H7 (cell line): ENCODE data around the gene SPATA31E1. TPM values are rescaled to one million over a fixed set of nuclear protein-coding genes. Genes with fewer than 3 reads are reported as not detected.
"Not testable (repeated sequence)": the region's sequence is repeated elsewhere in the genome, so short reads cannot be mapped to it uniquely, and the experiment has no call there.

Experiments used
- DNase-seq: peaks from one replicate; pipeline ENCODE4 v3.0.0; 2012
- H3K27me3 ChIP-seq: 2 replicates; pipeline ENCODE4 v1.6.0; 2011; ENCODE audit warnings: mild to moderate bottlenecking, low read length; ENCODE audit not compliant: control insufficient read depth, insufficient read depth
- H3K36me3 ChIP-seq: replicated peaks from 2 replicates; pipeline ENCODE4 v1.5.1; 2011; ENCODE audit warnings: low read length; ENCODE audit not compliant: control insufficient read depth, insufficient read depth
- H3K4me3 ChIP-seq: 2 replicates; pipeline ENCODE4 v1.5.1; 2011; ENCODE audit warnings: low read depth, mild to moderate bottlenecking, control low read depth, low read length, moderate library complexity; ENCODE audit not compliant: insufficient read depth
- total RNA-seq: library from RNA; depleted of rRNA; stranded (reverse); fragments of >200 nt; shearing (Covaris generic); gene quantifications from 2 replicates; pipeline ENCODE4 v1.2.3, GENCODE V29; 2014; rRNA removed

Gene SPATA31E1
- total RNA-seq, 1 experiment from 2014 or later = not detected

DNA sequence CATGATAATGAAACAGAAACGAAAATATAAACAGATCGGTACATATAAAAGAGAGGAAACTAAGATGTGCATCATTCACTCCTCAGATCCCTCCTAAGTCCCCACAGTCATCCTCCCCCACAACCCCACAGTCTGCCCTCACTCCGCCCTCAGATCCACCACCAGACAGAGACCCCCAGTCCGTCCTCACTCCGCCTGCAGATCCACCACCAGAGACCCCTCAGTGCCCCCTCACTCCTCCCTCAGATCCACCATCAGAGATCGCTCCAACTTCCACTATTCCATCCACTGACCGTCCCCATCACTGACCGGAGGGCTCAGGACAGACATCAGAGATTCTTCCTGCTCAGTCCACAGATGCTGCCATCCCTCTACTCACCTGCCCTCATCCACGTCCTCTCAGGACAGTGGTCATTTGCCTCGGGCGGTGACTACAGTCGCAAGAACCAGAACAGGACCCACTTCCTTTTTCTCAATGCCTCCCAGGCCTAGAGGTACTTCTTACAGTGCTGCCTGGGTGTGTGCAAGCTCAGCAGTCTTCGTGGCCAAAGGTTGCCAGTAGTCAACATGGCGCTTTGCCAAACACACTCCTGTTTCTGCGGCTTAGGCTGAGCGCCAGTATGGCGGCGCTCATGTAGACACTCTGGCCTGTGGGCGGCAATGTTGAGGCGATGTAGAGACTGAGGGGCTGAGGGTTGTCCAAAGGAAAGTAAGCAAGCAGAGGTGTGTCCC is 26.8 kb downstream of the SPATA31E1 start:
- no peaks in the 10 kb centered on the region for H3K36me3 ChIP-seq
- no peaks in the 10 kb centered on the region for H3K27me3 ChIP-seq
- H3K4me3 ChIP-seq = no peak overlapping the region
- DNase-seq = peak; percentile 31

DNA sequence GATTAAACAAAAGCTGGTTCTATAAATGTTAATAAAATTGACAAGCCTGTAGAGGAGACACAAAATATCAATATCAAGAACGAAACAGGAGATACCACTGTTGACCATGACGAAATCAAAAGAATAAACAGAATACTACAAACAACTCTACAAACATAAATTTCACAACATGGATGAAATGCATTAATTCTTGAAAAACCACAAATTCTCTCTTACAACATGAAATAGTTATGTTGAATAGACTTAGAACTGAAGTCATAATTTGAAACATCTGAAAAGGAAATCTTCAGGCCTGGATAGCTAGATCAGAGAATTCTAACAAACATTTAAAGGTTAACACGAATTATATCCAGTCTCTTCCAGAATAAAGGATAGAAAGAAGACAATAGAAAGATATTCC is 28.1 kb downstream of the SPATA31E1 start:
- Histone ChIP-seq H3K36me3 (no peaks in the 10 kb centered on the region), H3K27me3 (no peaks in the 10 kb centered on the region), H3K4me3 (no peak overlapping the region)
- no peak for DNase-seq

DNA sequence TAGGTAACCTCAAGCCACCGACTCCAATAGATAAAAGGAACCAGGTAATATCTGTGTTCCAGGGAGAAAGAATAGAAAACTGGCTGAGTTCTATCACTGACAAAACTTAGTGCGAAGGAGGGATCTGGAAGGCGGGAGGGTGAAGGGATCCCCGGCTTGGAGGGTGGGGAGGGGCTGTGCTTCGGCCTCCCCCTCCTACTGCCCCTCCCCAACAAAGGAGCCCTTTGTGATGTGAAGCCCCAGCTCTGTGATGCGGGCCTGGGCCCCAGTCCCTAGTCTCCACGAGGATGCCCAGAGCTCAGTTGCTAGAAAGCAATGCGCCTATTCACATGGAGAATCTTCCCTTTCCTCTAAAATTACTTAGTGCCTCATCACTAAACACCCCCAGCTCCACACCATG is 35.0 kb downstream of the SPATA31E1 start, which contains the start of gene SPATA31C1:
Gene SPATA31C1, plus strand, starts transcription at position 301 of the 400 bp plus-strand sequence.
- DNase-seq, H3K27me3 ChIP-seq: not testable (repeated sequence)

DNA sequence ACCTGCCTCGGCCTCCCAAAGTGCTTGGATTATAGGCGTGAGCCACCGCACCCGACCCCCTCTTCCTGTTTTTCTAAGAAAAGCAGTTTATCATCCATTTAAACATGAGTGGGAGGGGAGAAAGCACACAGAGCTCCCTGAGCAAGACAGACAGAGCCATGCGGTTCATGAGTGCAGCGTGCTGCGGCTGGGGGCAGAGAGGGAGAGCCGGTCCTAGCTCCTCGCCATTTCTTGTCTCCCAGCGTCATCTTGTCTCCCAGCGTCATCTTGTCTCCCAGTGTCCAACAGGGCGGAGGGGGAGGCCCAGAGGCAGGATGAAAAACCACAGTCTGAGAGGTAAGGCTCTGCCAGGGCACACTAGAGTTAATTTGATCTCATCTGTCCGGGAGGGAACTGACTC is 36.3 kb downstream of the SPATA31E1 start:
- not testable (repeated sequence) for H3K27me3 ChIP-seq, H3K36me3 ChIP-seq, DNase-seq, H3K4me3 ChIP-seq

More for the DNA sequence above, 35.0 kb downstream of the SPATA31E1 start, which contains the start of gene SPATA31C1:
- not testable (repeated sequence) for H3K36me3 ChIP-seq, H3K4me3 ChIP-seq

DNA sequence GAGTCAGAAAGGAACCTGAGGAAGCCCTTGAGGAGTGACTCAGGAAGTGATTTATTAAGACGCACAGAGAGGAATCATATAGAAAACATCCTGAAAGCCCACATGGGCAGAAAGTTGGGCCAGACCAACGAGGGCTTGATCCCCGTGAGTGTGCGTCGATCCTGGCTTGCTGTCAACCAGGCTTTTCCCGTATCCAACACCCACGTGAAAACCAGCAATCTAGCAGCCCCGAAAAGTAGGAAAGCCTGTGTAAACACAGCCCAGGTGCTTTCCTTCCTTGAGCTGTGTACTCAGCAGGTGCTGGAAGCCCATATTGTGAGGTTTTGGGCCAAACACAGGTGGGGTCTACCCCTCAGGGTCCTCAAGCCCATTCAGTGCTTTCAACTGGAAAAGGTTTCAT is 38.9 kb downstream of the SPATA31E1 start:
- DNase-seq, H3K36me3 ChIP-seq: not testable (repeated sequence)

DNA sequence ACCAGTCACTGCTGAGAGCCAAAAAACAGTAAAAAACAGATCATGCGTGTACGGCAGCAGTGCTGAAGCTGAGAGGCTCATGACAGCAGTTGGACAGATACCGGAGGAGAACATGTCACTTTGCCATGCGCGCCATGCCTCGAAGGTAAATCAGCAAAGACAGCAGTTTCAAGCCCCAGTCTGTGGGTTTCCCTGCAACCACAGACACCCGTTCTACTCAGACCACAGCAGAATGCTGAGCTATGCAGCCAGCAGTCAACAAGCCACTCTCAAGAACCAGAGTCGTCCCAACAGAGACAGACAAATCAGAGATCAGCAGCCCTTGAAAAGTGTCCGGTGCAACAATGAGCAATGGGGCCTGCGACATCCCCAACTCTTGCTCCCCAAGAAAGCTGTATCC is 40.3 kb downstream of the SPATA31E1 start:
- not testable (repeated sequence) for H3K36me3 ChIP-seq, H3K27me3 ChIP-seq, DNase-seq, H3K4me3 ChIP-seq

More for the DNA sequence above, 38.9 kb downstream of the SPATA31E1 start:
- not testable (repeated sequence) for H3K27me3 ChIP-seq, H3K4me3 ChIP-seq

DNA sequence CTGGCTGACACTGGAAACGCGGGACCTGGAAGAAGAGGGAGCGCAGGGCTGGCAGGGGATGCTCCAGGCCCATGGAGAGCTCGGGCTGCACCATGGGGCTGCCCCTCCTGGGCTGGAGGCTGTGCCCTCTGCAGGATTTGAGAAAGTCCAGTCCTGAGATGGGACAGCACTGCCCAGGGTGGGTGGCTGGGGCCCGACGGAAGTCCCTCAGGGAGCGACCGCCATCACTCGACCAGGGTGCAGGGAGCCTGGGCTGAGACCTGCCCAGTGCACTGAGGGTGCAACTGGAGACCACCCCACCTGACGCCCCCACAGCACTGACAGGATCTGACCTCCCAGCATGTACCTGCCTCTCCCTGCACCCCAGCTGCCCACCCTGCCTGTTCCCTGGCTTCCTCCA is 42.2 kb downstream of the SPATA31E1 start:
- H3K36me3 ChIP-seq, H3K27me3 ChIP-seq: not testable (repeated sequence)

DNA sequence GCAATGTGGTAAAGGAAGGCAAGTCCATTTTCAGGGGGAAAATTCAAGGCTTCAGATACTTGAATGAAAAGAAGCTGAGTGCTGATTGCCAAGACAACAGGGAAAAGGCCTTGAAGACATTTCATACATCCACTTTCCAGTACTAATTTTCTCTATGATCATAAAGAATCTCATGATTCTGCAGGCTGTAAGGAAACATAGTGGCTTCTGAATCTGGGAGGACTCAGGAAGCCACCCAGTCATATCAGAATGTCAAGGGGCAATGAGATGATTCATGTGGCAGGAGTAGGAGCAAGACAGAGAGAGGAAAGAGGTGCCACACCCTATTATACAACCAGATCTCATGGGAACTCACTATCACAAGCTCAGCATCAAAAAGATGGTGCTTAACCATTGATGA is 46.5 kb downstream of the SPATA31E1 start:
- not testable (repeated sequence) for DNase-seq, H3K36me3 ChIP-seq, H3K27me3 ChIP-seq, H3K4me3 ChIP-seq

More for the DNA sequence above, 42.2 kb downstream of the SPATA31E1 start:
- H3K4me3 ChIP-seq, DNase-seq: not testable (repeated sequence)

DNA sequence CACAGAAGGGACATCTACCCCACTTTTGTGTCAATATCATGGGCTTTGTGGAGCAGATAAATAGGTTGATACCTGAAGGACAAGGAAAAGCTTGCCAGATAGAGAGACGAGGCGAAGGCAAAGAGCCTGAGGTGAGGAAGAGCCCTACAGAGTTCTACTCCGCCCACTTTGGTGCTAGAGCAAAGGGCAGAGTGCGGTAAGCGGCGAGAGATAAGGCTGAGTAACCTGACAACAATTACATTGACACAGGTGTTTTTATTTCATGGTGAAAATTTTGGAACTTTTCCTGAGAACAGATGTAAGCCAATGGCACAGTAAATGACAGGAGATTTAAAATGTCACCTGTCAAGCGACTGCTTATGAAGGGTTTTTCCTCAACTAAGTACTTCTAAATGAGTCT is 51.8 kb downstream of the SPATA31E1 start:
- DNase-seq, H3K36me3 ChIP-seq, H3K27me3 ChIP-seq: not testable (repeated sequence)

DNA sequence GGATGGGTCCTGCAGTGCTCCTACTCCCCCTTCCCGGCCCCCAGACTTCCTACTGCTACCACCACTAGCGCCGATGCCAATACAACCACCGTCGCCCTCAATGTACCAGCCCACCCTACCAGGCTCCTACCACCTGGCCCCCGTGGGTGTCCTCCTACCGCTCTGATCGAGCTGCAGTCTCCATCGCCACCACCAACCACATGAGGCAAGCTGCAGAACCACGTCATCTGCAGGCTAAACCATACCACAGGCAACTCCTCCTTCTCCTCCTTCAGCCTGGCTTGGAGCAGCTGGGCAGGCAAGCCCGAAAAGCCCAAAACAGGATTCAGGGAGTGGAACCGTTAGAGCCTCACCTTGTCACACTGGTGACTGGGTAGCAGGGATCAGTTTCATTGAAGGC is 54.7 kb downstream of the SPATA31E1 start:
- not testable (repeated sequence) for H3K36me3 ChIP-seq, H3K27me3 ChIP-seq, H3K4me3 ChIP-seq, DNase-seq

More for the DNA sequence above, 51.8 kb downstream of the SPATA31E1 start:
- H3K4me3 ChIP-seq = not testable (repeated sequence)

DNA sequence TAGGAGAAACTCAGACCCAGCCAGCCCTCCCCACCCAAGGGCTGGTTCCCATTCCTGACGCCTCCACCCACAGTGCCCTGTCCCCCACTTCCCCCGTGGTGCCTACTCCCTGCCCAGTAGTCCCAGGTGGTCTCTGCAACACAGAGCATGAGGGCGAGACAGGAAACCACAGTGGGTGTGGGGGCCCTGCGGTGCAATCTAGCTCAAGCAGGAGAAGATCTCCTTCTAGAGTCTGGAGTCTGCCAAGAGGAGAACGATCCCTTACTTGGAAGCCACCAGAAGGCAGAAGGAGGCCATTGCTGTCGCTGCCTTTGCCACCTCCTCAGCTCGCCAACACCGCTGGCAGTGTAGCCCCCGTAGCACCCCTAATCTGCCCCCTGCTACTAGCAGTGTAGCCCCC is 55.2 kb downstream of the SPATA31E1 start:
- DNase-seq, H3K4me3 ChIP-seq, H3K36me3 ChIP-seq, H3K27me3 ChIP-seq: not testable (repeated sequence)

DNA sequence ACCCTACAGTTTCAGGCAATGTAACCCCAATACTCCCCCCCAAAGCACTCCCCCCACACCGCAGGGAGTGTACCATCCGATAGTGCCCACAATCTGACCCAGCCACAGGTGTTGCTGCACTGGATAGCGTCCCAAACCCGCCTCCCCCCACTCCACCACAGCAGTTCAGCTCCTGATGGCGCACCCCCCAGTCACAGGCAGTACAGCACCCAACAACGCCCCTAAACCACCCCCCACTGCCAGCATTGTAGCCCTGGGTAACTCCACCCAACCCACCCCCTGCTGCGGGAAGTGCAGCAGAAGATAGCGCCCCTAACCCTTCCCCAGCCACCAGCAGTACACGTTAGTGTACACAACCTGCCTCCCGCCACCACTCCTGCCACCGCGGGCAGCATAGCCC is 55.7 kb downstream of the SPATA31E1 start:
- not testable (repeated sequence) for H3K36me3 ChIP-seq, H3K27me3 ChIP-seq, DNase-seq, H3K4me3 ChIP-seq

Other genes with a start within 250 kb of the SPATA31E1 start
- gene CTSL, start 156.8 kb upstream of the SPATA31E1 start, total RNA-seq = 46.8 and 47.7 TPM in 2 replicates
- gene SPATA31C1, start 35.1 kb downstream of the SPATA31E1 start, total RNA-seq = 0.03 and 0.07 TPM in 2 replicates
- 3.5 and 4.5 TPM in 2 replicates for gene CDK20, start 91.7 kb downstream of the SPATA31E1 start, total RNA-seq